Measurements from ENCODE around the gene USP12.

GRCh38 chr13:27166313-27166712 is 5.3 kb downstream of the USP12 start:
- TF ChIP-seq POLR2A (IDR thresholded peaks at IDR 0.05) (no peak), CTCF (IDR thresholded peaks at IDR 0.05) (no peak)
